GM23248 (cell line): ENCODE results near the gene FAM174A.

Experiments used
- EZH2 ChIP-seq: fragments of 200-600 bp; sonication (generic); IDR thresholded peaks from 2 replicates; pipeline ENCODE4 v1.6.1; 2018; ENCODE audit warnings: antibody characterized with exemption, mild to moderate bottlenecking; ENCODE audit not compliant: insufficient read depth, poor library complexity, severe bottlenecking
- EZH2phosphoT487 ChIP-seq: fragments of 200-600 bp; sonication (generic); IDR thresholded peaks from 2 replicates; pipeline ENCODE4 v1.6.1; 2018; ENCODE audit warnings: antibody characterized with exemption, moderate library complexity, mild to moderate bottlenecking, low read depth; ENCODE audit not compliant: insufficient read depth

DNA sequence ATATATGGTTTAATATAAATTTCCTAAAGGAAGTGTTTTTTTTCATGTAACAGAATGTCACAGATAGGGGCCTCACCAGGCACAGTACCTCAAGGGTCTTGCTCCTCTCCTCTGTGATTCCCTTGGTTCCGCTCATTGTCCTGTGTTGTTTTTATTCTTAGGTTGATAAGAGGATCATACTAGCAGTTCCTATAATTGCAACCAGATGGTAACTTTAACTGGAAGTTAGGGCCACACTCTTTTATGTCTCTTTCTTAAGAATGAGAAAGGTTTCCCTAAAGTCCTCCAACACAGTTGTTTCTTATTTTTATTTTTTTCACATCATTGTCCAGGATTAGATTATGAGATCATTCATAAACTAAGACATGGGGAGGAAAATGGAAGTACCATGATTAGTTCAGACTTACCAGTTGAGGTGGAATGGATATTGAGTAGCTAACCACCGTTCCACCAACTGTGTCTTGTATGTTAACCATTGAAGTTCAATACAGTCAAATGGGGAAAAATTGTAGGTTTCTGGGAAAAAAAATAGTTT, 41.1 kb downstream of the FAM174A start:
- TF ChIP-seq EZH2, result no peak
- no peak for TF ChIP-seq EZH2phosphoT487
